Kidney (tissue), 14 donors: ENCODE results near the gene CAMK1D. TPM values are rescaled to one million over a fixed set of nuclear protein-coding genes. Genes with fewer than 3 reads are reported as not detected.

Experiments used
- DNase-seq, 5 donors: peaks; one replicate each; pipeline ENCODE4 v3.0.0-alpha.2; 2013 to 2020
- FAIRE-seq: peaks from 2 replicates; lab custom pipeline; 2012; peaks lifted over from hg19 to GRCh38; lab: Jason Lieb, UNC
- H3K27ac ChIP-seq, 2 donors: one replicate each; pipeline ENCODE4 v1.7.0; 2013; ENCODE audit warnings: low read depth in 2 of 2, low read length in 2 of 2, inconsistent platforms in 1 of 2
- H3K27me3 ChIP-seq: one replicate; pipeline ENCODE4 v1.7.1; 2013; ENCODE audit warnings: low read length, inconsistent platforms; ENCODE audit not compliant: control insufficient read depth, insufficient read depth
- H3K36me3 ChIP-seq, 3 donors: one replicate each; pipeline versions ENCODE4 v1.7.0 to v1.7.1; 2013; ENCODE audit warnings: low read length in 3 of 3, control low read depth in 1 of 3, inconsistent platforms in 1 of 3; ENCODE audit not compliant: insufficient read depth in 3 of 3, control insufficient read depth in 2 of 3
- H3K4me1 ChIP-seq, 3 donors: one replicate each; pipeline versions ENCODE4 v1.7.0 to v1.7.1; 2013; ENCODE audit warnings: low read length in 3 of 3, inconsistent platforms in 1 of 3, low read depth in 1 of 3; ENCODE audit not compliant: control insufficient read depth in 2 of 3, insufficient read depth in 2 of 3
- H3K4me3 ChIP-seq, 3 donors: one replicate each; pipeline versions ENCODE4 v1.7.0 to v1.8.1; 2013; ENCODE audit warnings: low read length in 3 of 3, control low read depth in 1 of 3, inconsistent platforms in 1 of 3
- H3K9ac ChIP-seq, 3 donors: one replicate each; pipeline versions ENCODE4 v1.7.0 to v1.7.1; 2013; ENCODE audit warnings: low read length in 3 of 3, control low read depth in 1 of 3, inconsistent platforms in 1 of 3
- H3K9me3 ChIP-seq, 3 donors: one replicate each; pipeline versions ENCODE4 v1.7.0 to v1.7.1; 2013; ENCODE audit warnings: low read length in 3 of 3, control low read depth in 1 of 3, inconsistent platforms in 1 of 3; ENCODE audit not compliant: control insufficient read depth in 2 of 3, insufficient read depth in 1 of 3
- CTCF ChIP-seq: IDR thresholded peaks from 3 replicates; pipeline ENCODE4 v1.5.1; 2012; ENCODE audit warnings: mild to moderate bottlenecking, moderate library complexity, borderline replicate concordance; ENCODE audit not compliant: insufficient read depth; ENCODE audit errors: extremely low read depth
- intact Hi-C: fragments of 100-400 bp; cut with DNase I; formaldehyde crosslinking; loops from one replicate; pipeline ENCODE4 v1.11.1; 2022
- polyA plus RNA-seq: library from polyadenylated mRNA; stranded (reverse); fragments of 350-450 nt; fragmentation: Illumina TruSeq; extraction: RNeasy Lipid Tissue Mini Kit (QIAGEN cat#74804); gene quantifications from one replicate; pipeline ENCODE4 v1.2.3, GENCODE V29; 2014; ENCODE audit warnings: low read depth, low replicate concordance; ENCODE audit not compliant: insufficient read depth
- total RNA-seq: library from RNA; stranded (reverse); fragmentation: NEBNext Ultra II Directional; extraction: Animal tissue kit (Norgen Biotek cat#: 25700); gene quantifications from one replicate; pipeline ENCODE4 v1.2.1, GENCODE V29; 2021
- donor health status: control.
- donor health status: control.
- donor health status: control.
- donor health status: control.
- donor health status: control.
- donor health status: DM: yes; HTN: yes; CAD: no.
- donor health status: Normal renal cell carcinoma (clear cell type).

CAMK1D gene
- total and polyA plus RNA-seq, 2 donors from 2014 or later = 1.1 to 13.7 TPM

- Histone ChIP-seq H3K9me3 (peaks cover 0 to 14% (median 0%) of the 10 kb centered on the region in 3 donors), H3K4me1 (no peaks in the 10 kb centered on the region), H3K36me3 (peaks cover 0 to 3% (median 2%) of the 10 kb centered on the region in 3 donors), H3K4me3 (no peak overlapping the region), H3K9ac (no peak overlapping the region), H3K27ac (no peak overlapping the region), H3K27me3 (no peaks in the 10 kb centered on the region)
- no peak for DNase-seq
- no peak for FAIRE-seq
- no peak for TF ChIP-seq CTCF
- intact Hi-C loops = no loop called here
Observed at GRCh38 chr10:12811826-12812225, 462.5 kb downstream of the CAMK1D start.

- no peak overlapping the region for H3K4me3 ChIP-seq
- H3K36me3 ChIP-seq = peaks cover 0 to 3% (median 2%) of the 10 kb centered on the region in 3 donors
- H3K27me3 ChIP-seq = no peaks in the 10 kb centered on the region
- DNase-seq = no peak
- TF ChIP-seq CTCF = no peak
- intact Hi-C loops = no loop called here
- H3K9ac ChIP-seq = no peak overlapping the region
- no peaks in the 10 kb centered on the region for H3K4me1 ChIP-seq
- no peak overlapping the region for H3K27ac ChIP-seq
- peaks cover 0 to 14% (median 0%) of the 10 kb centered on the region in 3 donors for H3K9me3 ChIP-seq
- FAIRE-seq = no peak
Observed at GRCh38 chr10:12812571-12812970, 463.2 kb downstream of the CAMK1D start.

GRCh38 chr10:12814166-12814565 lies 464.8 kb downstream of the CAMK1D start:
- H3K4me1 ChIP-seq = no peaks in the 10 kb centered on the region
- H3K27ac ChIP-seq = no peak overlapping the region
- TF ChIP-seq CTCF = no peak
- no peak for DNase-seq
- peaks cover 0 to 3% (median 2%) of the 10 kb centered on the region in 3 donors for H3K36me3 ChIP-seq
- FAIRE-seq = no peak
- peaks cover 0 to 14% (median 0%) of the 10 kb centered on the region in 3 donors for H3K9me3 ChIP-seq
- intact Hi-C loops = no loop called here
- no peak overlapping the region for H3K9ac ChIP-seq
- no peaks in the 10 kb centered on the region for H3K27me3 ChIP-seq
- H3K4me3 ChIP-seq = no peak overlapping the region

GRCh38 chr10:12819071-12819470 lies 469.7 kb downstream of the CAMK1D start:
- DNase-seq (no peak), FAIRE-seq (no peak)

More at GRCh38 chr10:12819071-12819470, 469.7 kb downstream of the CAMK1D start:
- TF ChIP-seq CTCF = no peak
- intact Hi-C loops = no loop called here
- H3K4me1 ChIP-seq = no peaks in the 10 kb centered on the region
- no peak overlapping the region for H3K9ac ChIP-seq
- no peak overlapping the region for H3K27ac ChIP-seq
- peaks cover 0 to 8% (median 0%) of the 10 kb centered on the region in 3 donors for H3K9me3 ChIP-seq
- peaks cover 0 to 3% (median 2%) of the 10 kb centered on the region in 3 donors for H3K36me3 ChIP-seq
- H3K27me3 ChIP-seq = no peaks in the 10 kb centered on the region
- H3K4me3 ChIP-seq = no peak overlapping the region
